Measurements from ENCODE around the gene COX19. TPM values are rescaled to one million over a fixed set of nuclear protein-coding genes. Genes with fewer than 3 reads are reported as not detected.
"Not testable (repeated sequence)": the region's sequence is repeated elsewhere in the genome, so short reads cannot be mapped to it uniquely, and the experiment has no call there.

The COX19 gene
- total RNA-seq, 1 donor from 2014 or later, result 13.7 TPM

DNA sequence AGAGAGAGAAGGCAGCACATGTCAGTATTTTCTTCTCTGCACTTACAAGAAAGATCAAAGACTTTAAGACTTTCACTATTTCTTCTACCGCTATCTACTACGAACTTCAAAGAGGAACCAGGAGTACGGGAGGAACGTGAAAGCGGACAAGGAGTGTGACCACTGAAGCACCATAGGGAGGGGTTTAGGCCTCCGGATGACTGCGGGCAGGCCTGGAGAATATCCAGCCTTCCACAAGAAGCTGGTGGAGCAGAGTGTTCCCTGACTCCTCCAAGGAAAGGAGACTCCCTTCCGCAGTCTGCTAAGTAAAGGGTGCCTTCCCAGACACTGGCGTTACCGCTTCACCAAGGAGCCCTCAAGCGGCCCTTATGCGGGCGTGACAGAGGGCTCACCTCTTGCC, 14.4 kb downstream of the COX19 start:
- not testable (repeated sequence) for DNase-seq

- DNase-seq, result no peak
Observed at GRCh38 chr7:960269-960871, 15.0 kb downstream of the COX19 start.

DNA sequence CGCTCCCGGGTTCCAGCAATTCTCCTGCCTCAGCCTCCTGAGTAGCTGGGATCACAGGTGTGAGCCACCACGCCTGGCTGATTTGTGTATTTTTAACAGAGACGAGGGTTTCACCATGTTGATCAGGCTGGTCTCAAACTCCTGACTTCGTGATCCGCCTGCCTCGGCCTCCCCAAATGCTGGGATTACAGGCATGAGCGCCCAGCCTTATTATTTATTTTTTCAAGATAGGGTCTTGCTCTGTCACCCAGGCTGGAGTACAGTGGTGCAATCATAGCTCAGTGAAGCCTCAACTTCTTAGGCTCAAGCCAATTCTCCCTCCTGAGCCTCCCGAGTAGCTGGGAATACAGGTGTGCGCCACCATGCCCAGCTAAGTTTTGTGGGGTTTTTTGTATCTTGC, 15.6 kb downstream of the COX19 start:
- DNase-seq, result not testable (repeated sequence)

DNA sequence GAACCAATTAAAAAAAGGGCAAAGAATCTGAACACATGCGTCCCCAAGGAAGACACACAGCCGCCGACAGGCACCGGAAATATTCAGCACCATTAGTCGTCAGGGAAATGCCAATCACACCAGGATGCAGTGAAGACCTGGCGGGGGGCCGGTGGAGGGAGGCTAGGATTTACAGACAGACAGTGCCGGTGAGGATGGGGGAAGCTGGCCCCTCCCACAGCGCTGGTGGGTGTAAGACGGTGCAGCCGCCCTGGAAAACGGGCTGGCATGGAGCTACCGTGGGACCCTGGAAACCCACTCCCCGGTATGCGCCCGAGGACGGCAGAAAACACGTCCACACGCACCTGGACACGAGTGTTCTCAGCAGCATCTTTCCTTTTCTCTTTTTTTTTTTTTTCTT, 16.1 kb downstream of the COX19 start:
- DNase-seq, result no peak

- DNase-seq, result no peak
Observed at GRCh38 chr7:958221-959200, 16.8 kb downstream of the COX19 start.

- no peak for DNase-seq
Observed at GRCh38 chr7:957418-958220, 17.7 kb downstream of the COX19 start.

GRCh38 chr7:956031-956430, 19.3 kb downstream of the COX19 start:
- no peak for DNase-seq

DNA sequence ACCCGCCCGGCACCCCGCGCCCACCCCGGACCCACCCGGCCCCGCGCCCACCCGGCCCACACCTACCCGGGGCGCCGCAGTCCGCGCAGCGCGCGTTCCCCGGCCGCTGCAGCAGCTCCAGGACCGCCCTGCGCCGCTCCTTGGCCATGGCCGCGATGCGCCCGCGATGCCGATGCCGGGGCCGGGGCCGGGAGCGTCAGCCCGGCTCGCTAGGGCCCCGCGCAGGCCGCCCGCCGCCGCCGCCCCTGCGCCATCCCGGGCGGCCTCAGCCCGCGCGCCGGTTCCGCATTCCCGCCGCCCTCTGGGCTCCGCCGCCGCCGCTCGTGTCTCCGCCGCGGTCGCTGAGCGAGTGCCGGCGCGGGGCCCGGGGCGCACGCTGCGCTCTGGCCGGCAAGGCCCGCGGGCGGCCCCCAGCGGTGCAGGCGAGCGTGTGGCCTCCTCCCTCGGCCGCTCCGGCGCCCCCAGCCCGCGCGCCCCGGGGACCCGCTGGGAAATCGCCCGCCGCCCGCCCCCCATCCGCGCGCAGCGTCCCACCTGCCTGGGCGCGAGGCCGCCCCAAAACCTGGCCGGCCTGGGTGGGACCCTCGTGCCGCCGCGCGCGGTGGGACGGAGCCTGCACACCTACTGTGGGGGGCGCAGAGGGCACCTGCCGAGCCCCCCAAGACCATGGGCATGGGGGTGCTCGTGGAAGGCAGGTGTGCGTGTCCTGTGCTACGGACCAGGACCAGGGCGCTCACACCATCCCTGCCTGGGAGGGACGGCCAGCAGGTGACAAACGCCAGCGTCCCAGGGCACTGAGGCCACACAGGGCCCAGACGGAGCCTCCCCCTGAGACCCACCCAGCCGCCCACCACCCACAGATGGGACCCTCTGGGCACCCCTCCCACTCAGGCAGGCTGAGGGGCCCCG, 20.8 kb downstream of the COX19 start, which contains the start of gene ADAP1:
ADAP1 (minus strand) TSS at position 351 of the 909 bp plus-strand sequence; CDS start at position 148, 203 bp downstream.
- DNase-seq, result peak; percentile 67

DNA sequence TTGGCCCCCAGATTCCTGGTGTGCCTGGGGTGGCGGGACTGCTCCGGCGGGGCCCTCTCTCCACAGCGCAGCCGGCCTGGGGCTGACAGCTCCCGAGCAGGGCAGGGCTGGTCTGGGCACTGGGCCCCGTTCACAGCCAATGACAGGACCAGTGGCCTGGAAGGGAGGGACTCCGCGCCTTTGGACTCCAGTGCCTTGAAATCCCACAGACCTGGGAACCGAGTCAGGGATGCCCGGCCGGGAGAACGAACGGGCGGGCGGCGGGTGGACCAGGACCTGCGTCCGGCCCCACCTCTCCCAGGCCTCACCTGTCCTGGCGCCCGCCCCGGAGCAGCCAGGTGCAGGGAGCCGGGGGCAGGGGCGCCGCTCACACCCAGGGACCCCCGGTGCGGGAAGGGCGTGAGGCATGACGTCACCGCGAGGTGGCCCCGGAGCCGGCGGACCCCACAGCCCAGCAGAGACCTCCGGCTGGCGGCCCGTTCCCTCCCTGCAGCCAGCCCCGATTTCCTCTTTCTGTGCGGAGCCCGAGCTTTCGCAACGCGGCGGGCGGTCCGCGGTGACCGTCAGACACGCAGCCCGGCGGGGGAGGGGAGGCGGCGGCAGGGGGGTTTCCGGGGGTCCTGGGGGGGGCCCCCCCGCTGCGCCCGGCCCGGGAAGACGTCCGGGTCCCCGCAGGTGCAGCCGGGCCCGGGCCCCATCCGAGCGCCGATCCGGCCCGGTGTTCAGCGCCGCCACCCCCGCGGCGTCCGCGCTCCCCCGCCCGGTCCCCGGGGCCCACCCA, 21.6 kb downstream of the COX19 start:
- no peak for DNase-seq

DNA sequence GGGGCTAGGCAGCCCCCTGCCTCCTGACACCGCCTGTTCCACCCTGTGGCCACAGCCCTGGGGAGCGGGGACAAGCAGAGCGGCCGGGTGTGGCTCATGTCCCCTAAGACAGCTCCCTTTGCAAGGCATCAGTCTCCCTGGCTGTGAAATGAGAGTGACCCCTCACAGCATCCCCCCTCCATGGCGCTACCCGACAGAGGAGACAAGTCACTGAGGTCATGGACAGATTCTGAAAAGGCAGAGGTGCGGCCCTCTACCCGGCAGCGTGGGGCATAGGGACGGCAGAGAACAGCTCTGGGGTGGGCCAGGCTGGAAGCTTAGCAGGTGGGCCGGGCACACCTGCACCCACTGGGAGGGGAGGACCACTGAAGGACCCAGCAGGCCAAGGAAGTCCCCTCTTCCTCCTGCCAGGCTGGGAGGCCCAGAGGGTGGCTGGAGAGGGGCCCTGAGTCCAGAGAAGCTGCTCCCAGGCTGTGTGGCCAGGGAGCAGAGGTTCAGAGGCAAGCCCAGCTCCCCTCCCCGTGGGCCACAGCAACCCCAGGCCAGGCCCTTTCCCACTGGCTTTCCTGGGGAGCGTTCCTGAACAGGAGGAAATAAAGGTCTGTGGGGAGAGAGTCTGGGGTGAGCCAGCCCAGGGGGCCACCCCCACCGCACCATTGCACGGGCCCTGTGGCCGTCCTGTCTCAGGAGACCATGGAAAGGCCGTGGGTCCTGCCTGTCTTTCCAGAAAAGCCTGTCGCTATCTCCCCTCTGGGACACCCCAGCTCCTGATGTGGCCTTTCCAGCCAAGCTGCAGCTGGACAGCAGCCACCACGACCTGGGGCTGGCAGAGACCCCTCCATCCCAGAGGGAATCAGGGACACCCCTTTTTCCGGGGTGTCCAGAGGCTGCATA, 22.6 kb downstream of the COX19 start:
- no peak for DNase-seq

DNA sequence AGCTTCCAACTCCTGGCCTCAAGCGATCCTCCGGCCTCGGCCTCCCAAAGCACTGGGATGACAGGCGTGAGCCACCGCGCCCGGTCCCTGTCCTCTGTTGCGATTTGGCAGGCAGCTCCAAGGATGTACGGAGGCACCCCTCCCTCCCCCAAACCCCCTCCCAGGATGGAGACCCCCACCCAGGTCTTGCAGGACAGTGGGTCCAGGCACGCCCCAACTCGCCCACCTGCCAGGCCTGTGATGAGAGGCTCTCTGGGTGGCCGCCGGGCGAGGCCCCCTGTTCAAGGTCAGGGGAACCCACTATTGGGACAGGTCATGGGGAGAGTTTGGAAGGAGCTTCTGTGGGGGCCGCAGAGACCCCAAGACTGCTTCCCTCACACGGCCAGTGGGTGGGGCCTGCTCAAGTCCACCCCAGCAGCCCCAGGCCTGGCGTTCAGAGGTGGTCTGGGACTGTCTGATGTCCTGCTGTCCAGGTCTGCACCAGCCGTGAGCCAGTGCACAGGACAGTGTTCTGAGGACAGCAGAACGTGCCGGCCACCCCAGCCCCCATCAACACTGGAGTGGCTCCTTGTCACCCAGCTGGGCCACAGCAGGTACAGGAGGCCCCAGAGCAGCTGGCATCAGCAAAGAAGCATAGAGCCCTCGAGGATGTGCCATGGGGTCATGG, 23.3 kb downstream of the COX19 start:
- DNase-seq, result no peak

DNA sequence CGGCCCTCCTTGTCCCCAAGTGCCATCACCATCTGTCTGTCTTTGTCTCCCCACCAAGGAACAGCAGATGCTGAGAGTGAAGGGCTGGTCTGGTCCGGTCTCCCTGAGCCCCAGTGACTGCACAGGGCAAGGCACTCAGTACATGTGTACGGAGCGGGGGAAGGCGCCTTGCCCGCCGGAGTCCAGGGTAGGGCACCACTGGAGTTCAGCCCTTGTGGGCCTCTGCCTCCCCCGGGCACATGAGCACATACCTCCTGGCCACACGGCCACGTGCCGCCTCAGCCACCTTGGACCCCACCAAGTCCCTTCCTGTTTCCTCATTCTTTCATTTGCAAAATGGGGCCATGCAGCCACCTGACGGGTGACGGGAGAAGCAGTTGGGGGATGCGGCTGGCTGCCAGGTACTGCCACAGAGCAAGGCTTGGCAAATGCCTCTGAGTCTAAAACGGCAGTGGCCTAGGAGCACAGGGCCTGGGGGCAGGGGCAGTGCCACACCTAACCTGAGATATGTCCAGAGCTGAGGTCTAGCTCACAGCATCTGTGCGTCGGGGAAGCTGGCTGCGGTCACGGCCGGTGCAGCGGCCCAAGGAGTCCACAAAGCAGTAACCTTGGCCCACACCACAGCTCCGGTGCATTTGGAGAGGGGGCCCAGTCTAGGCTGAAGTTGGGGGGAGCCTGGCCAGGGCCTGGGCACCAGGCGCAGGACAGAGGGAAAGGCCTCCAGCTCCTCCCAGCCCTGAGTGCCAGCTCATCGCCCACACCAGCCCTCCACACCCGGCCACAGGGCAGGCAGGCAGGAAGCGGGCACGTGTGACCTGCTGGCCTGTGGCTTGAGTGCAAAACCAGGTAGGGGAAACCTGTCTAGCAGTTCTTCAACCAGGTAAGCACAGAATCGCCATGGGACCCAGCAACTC, 26.1 kb downstream of the COX19 start:
- no peak for DNase-seq

DNA sequence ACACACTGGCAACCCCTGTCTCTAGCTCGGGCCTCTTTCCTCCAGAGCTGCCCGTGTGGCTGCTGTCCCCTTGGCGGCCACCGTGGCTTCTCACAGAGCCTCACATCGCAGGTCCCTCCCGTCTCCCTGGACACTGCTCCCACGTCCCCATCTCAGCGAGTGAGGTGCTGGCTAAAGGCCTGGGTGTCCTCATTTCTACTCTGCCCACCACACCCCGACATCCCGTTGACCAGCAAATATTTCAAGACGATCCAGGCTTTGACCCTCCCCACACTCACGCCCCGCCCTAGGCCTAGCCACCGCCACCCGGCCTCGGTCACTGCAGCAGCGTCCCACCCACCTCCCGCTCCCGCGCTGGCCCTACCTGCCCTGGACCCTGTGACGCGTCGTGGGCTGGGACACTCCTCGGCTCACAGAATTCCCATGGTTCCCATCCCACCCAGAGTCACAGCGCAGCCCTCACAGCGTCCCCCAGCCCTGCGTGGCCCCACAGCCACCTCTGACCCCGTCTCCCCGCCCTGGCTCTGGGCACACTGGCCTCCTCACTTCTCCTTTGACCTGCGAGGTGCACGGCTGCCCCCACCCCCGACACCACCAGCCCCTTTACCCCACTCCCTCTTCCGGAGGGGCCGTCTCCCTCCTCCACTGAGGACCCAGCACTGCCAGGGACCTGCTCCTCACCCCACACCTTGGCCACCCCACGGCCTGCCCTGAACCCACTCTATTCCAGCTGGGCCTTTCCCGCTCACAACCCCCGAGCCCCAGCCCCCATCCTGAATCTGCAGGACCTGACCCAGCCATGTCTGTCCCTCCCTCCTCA, 27.7 kb downstream of the COX19 start:
- DNase-seq, result no peak

- no peak for DNase-seq
Observed at GRCh38 chr7:946256-946996, 28.9 kb downstream of the COX19 start.

- DNase-seq, result no peak
Observed at GRCh38 chr7:945556-946255, 29.6 kb downstream of the COX19 start.

GRCh38 chr7:945147-945555, 30.2 kb downstream of the COX19 start:
- no peak for DNase-seq
